ELR (cell line): ENCODE measurements around the gene KCNK1.

Experiments
- DNase-seq: peaks from one replicate; pipeline ENCODE4 v3.0.0-alpha.2; 2015; ENCODE audit warnings: low read depth

KCNK1 gene

DNA sequence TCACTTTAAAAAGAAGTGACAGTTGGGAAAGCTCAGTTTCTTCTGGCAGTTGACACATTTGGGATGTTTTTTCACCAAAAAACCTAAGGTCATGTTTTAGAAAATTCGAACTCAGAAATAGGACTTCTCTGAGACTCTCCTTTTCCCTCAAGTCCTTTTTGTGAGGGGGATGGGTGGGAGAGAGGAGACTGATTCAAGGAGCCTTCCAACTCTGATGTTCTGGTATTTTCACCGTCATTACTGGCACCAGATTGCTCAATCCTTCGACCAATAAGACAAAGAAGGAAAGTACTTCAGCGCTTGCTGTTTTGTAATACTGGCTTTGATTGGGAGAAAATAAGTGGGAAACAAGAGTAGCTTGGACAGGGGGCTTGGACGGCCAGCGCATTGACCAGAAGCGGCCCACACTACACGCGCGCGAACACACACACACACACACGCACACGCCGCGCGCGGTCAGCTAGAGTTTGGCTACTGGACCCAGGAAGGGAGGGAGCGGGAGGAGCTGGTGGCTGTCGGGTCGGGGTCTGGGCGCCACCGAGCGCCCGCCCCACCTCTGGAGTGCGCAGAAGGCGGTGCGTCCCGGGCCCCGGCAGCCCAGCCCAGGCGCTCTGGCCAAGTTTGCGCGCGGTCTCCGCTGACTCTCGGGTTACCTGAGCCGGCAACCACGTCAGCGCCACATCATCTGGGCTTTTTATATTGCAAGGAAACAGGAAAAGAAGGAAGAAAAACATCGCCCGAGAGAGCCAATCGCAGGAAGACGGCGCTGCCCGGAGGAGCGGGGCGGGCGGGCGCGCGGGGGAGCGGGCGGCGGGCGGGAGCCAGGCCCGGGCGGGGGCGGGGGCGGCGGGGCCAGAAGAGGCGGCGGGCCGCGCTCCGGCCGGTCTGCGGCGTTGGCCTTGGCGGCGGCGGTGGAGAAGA, at the start of gene KCNK1:
Gene KCNK1, plus strand, starts transcription at position 855 of the 921 bp plus-strand sequence. Its CDS starts 66 bp downstream, at position 921.
- peak; percentile 1 for DNase-seq

- DNase-seq: no peak
Measured at GRCh38 chr1:233565313-233565712, 48.6 kb upstream of the KCNK1 start.

DNA sequence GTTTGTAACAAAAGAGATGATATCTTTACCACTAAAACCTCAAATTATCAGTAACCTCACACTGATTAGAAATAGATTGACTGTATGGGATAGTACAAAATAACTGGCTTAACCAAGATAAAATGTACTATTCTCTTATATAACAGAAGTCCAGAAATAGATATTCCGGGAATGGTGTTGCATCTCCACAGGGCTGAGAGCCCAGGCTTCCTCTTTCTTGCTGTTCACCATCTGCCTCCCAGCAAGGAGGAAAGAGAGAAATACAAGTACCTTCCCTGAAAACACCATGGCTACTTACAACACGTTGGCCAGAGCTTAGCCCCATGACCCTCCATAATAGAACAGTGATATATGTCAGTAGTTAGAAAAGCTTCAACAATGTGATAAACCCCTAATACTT, 47.0 kb upstream of the KCNK1 start:
- no peak for DNase-seq

DNA sequence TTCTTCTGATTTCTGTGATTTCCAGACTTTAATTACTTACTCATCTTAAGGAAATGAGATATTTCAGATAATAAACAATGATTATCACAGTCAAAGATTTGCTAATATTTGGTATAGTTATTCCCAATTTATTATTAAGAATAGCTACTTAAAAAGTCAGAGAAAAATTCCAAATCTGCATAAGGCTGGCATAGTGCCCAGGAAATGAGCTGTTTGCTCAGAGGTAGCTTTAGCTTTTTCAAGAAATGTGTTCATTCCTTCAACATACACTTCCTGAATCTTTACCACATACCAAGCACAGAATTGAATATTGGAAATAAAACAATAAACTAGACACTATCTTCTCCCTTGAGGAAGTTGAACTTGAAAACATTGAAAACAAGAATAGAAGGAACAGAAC, 44.3 kb upstream of the KCNK1 start:
- DNase-seq: no peak

DNA sequence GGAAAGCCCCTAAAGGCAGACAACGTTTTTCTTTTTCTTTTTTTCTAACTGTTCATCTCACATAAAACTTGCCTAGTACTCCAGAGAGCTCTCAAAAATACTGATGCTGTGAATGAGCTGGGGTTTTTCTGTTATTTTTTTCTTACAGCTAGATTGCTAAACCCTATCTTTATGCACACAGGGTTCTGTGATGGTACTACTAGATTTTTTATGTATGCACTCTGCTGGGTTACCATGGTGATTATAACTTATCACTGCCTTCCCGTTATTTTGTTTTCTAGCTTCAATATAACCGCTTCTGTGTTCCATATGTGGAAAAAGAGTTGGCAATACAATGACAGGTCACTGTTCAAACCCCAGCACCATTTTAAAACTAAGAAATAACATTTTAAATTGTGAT, 43.7 kb upstream of the KCNK1 start:
- DNase-seq: no peak

GRCh38 chr1:233570706-233571105, 43.2 kb upstream of the KCNK1 start:
- no peak for DNase-seq

GRCh38 chr1:233572896-233573295, 41.0 kb upstream of the KCNK1 start:
- no peak for DNase-seq

DNA sequence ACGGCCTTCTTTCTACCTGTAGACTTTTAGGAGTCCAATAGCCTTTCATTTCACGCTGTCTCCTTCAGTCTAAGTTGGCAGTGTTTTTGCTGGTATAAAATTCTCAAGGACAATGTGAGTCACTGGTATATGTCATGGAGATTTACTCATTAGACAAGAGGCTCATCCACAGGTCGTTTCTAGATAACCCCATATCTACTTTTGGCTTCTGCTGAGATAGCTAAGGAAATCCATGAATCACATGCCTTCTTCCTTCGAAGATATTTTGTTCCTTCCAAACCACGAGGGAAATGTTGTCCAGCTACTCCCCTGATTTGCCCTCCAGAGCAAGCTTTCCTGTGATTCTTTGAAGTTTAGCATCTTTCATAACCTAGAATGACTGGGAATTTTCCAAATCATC, 38.5 kb upstream of the KCNK1 start:
- no peak for DNase-seq

DNA sequence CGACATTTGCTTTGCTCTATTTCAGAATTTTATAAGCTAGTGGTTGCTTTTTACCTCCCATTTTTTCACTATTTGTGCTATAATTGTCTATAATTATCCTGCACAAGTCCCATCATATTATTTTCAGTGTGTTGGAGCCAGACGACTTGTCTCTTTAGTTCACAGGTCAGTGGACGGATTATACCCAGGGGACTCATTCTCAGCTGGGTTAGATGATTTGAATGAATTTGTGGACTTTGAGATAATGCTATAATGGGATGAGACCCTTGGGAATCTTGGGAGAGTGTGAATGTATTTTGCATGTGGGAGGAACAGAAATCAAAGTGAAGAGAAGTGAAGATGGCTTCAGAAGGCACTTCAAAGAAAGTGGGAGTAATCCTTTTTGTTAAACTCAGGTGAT, 31.5 kb upstream of the KCNK1 start:
- DNase-seq: no peak

- DNase-seq: no peak
Measured at GRCh38 chr1:233584376-233584775, 29.5 kb upstream of the KCNK1 start.

- DNase-seq: no peak
Measured at GRCh38 chr1:233584931-233585330, 29.0 kb upstream of the KCNK1 start.

- no peak for DNase-seq
Measured at GRCh38 chr1:233586301-233586700, 27.6 kb upstream of the KCNK1 start.

- no peak for DNase-seq
Measured at GRCh38 chr1:233587196-233587595, 26.7 kb upstream of the KCNK1 start.

DNA sequence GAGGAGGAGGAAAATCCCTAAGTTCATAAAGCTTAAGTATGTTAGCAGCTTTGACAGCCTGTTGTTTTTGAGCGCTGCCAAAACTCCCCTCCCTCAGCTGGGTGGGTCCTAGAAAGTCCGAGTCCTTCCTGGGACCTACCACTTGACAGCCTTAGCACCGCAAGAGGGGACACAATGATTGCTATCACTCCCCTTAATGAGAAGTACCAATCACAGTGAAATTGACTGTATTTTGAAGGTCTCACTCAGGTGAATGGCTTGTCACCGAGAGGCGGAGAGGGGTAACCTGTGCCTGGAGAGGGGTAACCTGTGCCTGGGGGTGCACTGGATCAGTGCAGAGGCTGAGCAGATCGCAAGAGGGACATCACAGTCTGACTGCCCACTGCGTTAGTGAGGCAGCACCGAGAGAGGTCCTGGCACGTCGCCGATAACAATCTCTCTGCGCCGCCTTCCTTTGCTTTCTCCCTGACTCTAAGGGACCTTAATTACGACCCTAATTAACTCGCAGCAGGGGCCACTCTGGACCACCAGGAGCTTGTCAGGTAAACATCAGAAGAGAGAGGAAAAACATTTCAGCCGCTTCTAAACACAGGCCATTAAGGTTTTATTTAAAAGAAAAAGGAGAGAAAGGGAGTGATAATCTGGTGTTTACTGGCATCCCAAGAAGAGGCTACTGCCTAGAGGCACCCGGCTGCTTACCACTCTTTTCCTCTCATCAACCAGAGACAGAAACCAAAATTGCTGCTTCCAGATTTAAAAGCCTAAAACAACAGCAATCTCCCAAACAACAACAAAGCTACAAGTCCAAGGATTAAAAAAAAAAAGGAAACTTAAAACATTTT, 25.7 kb upstream of the KCNK1 start:
- DNase-seq: no peak

GRCh38 chr1:233597489-233597901, 16.4 kb upstream of the KCNK1 start:
- DNase-seq: peak; percentile 0

DNA sequence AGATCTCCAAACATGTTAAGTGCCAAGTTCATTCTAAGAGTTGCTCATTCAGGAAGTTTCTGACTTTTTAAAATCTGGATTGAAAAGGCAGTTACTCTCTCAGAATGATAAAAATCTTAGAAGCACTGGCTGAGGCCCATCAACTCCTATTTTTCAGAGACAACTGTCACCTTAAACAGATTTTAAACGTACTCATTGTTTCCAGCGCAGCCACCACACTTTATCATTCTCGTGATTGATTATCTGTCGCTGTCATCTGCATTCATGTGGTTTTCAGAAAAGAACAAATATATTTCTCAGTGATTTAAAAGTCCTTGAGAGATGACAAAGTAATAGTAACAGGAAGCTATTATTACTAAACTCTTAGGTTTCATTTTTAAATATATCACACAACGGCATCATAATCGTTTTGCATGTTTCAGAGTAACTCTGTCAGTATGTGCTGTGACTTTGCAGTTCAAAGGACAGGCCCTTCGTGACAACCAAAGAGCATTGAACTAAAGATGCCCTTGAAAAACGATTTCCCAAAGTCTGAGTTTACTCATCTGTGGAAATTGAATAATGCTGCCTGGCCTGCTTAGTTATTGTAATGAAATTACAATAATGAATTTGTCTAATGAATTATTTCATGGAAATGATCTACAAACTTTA, 14.9 kb upstream of the KCNK1 start:
- DNase-seq: no peak

DNA sequence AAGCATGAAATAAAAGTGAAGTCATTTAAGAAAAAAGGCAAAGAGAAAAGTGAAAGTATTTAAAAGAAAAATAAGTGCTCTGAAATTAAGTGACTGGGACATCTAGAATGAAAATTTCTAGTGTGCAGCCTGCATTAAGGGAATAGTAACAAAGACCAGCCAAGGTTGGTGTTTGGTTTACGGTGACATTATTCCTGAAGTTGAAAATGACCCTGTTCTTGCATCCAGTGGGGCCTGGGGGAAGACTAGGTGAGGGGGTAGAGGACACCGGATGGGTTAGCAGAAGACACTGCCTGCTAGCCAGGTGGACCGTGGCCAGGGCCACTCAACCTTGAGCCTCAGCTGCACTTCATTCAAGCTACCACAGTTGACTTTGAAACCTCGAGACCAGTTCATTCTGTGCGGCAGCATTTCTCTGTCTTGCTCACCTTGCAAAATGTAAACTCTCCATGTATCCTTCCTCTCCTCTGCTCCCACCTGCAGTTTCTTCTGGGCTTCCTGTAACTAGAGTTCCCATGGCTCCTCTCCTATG, 14.3 kb upstream of the KCNK1 start:
- DNase-seq: no peak

- DNase-seq: no peak
Measured at GRCh38 chr1:233600488-233600887, 13.4 kb upstream of the KCNK1 start.

DNA sequence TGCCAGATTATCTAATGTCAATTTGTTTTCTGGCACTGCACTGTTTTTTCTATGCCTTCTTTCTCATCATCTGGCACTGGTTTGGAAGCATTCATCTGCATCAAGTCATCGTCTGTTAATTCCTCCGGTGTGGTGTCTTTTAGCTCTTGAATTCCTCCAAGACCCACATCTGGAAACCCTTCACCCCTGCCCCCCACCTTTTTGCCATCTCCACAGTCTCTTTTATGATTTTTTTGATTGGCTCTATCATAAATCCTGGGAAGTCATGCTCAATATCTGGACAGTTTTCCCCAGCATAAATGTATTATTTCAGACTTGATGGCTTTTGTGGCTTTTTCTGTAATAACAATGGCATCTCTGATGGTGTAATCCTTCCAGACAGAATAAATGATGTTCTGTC, 10.4 kb upstream of the KCNK1 start:
- no peak for DNase-seq

DNA sequence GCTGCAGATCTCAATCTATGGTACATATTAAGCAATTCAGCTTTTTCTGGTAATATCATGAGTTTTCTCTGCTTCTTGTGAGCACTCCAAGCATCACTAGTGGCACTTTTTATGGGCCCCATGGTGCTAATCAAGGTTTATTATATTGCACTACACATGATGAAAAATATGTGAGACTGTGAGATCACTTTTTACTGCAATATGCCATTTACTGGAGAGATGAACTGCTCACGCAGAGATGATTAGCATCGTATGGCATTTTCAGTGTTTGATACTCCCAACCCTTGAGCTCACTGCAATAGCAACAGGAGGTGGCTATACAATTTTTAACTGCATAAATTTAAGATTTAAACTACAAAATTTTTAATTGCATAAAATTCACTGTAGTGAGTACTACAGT, 8.7 kb upstream of the KCNK1 start:
- no peak for DNase-seq

- no peak for DNase-seq
Measured at GRCh38 chr1:233606813-233607212, 7.1 kb upstream of the KCNK1 start.
